HepG2 (cell line): ENCODE results near the gene ELL3. TPM values are rescaled to one million over a fixed set of nuclear protein-coding genes. Genes with fewer than 3 reads are reported as not detected.

Experiments
- BRCA1 ChIP-seq: sonication (generic); formaldehyde crosslinking; IDR thresholded peaks from 2 replicates; pipeline ENCODE4 v1.4.0; 2020; ENCODE audit warnings: missing genetic modification reagents
- E2F1 ChIP-seq: sonication (generic); formaldehyde crosslinking; IDR thresholded peaks from 2 replicates; pipeline ENCODE4 v1.5.0; 2020; ENCODE audit warnings: missing genetic modification reagents
- GRHL1 ChIP-seq: sonication (generic); formaldehyde crosslinking; conservative IDR thresholded peaks from 2 replicates; pipeline ENCODE4 v1.8.0; 2022; ENCODE audit warnings: missing genetic modification reagents
- MTERF4 ChIP-seq: sonication (generic); formaldehyde crosslinking; IDR thresholded peaks from 2 replicates; pipeline ENCODE4 v1.8.0; 2023; ENCODE audit warnings: mild to moderate bottlenecking, missing genetic modification reagents
- NFYB ChIP-seq: sonication (generic); formaldehyde crosslinking; IDR thresholded peaks from 2 replicates; pipeline ENCODE4 v1.4.0; 2020; ENCODE audit warnings: missing genetic modification reagents
- PAXIP1 ChIP-seq: sonication (generic); formaldehyde crosslinking; conservative IDR thresholded peaks from 2 replicates; pipeline ENCODE4 v1.4.0; 2020; ENCODE audit warnings: mild to moderate bottlenecking, missing genetic modification reagents, moderate library complexity
- PRDM4 ChIP-seq: sonication (generic); formaldehyde crosslinking; IDR thresholded peaks from 2 replicates; pipeline ENCODE4 v1.9.0; 2021; ENCODE audit warnings: missing genetic modification reagents, borderline replicate concordance
- SP2 ChIP-seq: sonication (generic); formaldehyde crosslinking; IDR thresholded peaks from 2 replicates; pipeline ENCODE4 v1.5.1; 2020; ENCODE audit warnings: mild to moderate bottlenecking, missing genetic modification reagents
- TCF7 ChIP-seq: sonication (generic); IDR thresholded peaks from 2 replicates; pipeline ENCODE4 v1.6.1; 2016; ENCODE audit warnings: antibody characterized with exemption, low read depth
- THRA ChIP-seq: sonication (generic); formaldehyde crosslinking; IDR thresholded peaks from 2 replicates; pipeline ENCODE4 v1.4.0; 2020; ENCODE audit warnings: missing genetic modification reagents, borderline replicate concordance
- ZNF17 ChIP-seq: sonication (generic); formaldehyde crosslinking; IDR thresholded peaks from 2 replicates; pipeline ENCODE4 v1.5.0; 2020; ENCODE audit warnings: mild to moderate bottlenecking, missing genetic modification reagents
- ZNF281 ChIP-seq: sonication (generic); formaldehyde crosslinking; IDR thresholded peaks from 2 replicates; pipeline ENCODE4 v1.4.0; 2020; ENCODE audit warnings: missing genetic modification reagents, borderline replicate concordance
- ZSCAN22 ChIP-seq: sonication (generic); formaldehyde crosslinking; IDR thresholded peaks from 2 replicates; pipeline ENCODE4 v1.4.0; 2020; ENCODE audit warnings: mild to moderate bottlenecking, missing genetic modification reagents
- polyA plus RNA-seq, 8 experiments: library from polyadenylated mRNA; depleted of rRNA in 3 of 8; stranded (reverse) in 7 of 8; unstranded in 1 of 8; fragments of >200 nt; fragmentation: Illumina TruSeq in 4 of 8; extraction: Trizol in 4 of 8; gene quantifications; 2 replicates each; pipeline versions ENCODE4 v1.2.1 to v1.2.3, GENCODE V29; 2011 to 2016; ENCODE audit warnings: low read depth in 4 of 8, missing spikeins in 1 of 8, mixed read lengths in 1 of 8; ENCODE audit not compliant: insufficient read depth in 1 of 8
- total RNA-seq, 5 experiments: library from RNA; depleted of rRNA; stranded (reverse); fragments of >200 nt; fragmentation: Illumina TruSeq; extraction: Trizol; gene quantifications; 2 replicates each; pipeline ENCODE4 v1.2.3, GENCODE V29; 2016; ENCODE audit warnings: low read depth in 1 of 5

ELL3 gene
- total and polyA plus RNA-seq, 2 of the 13 experiments (the other 11 are each of a cell fraction or from before 2014, with no cell fraction given) = 6.1 to 8.8 TPM

- TF ChIP-seq SP2 (no peak), NFYB (CRISPR knock-in tag) (no peak), ZSCAN22 (CRISPR knock-in tag) (no peak), TCF7 (no peak), PRDM4 (CRISPR knock-in tag) (no peak), E2F1 (CRISPR knock-in tag) (no peak), THRA (CRISPR knock-in tag) (no peak), BRCA1 (CRISPR knock-in tag) (0 out of 2 replicates have a peak, but pooled peaks have one; percentile 1), ZNF17 (CRISPR knock-in tag) (no peak), PAXIP1 (CRISPR knock-in tag) (no peak), MTERF4 (CRISPR knock-in tag) (peak; percentile 73; the same call in 1 of the 2 replicates), GRHL1 (CRISPR knock-in tag) (no peak), ZNF281 (no peak)
These were observed at the start of gene ELL3 (continued) for GRCh38 chr15:43776718-43777266.
